H9 (cell line): ENCODE results near the gene GAPDH. TPM values are rescaled to one million over a fixed set of nuclear protein-coding genes. Genes with fewer than 3 reads are reported as not detected.
A peak's percentile ranks its signal among the peaks of the same experiment; 100 is the strongest.

Experiments
- DNase-seq: peaks from one replicate; pipeline ENCODE4 v3.0.0-alpha.2; 2017
- H2AFZ ChIP-seq: one replicate; pipeline ENCODE4 v1.6.1; 2013; ENCODE audit warnings: mild to moderate bottlenecking, low read length, control low read depth, moderate library complexity
- H2AK5ac ChIP-seq: 2 replicates; pipeline ENCODE4 v1.6.1; 2013; ENCODE audit warnings: low read length, control low read depth, mixed read lengths; ENCODE audit not compliant: insufficient read length
- H2BK120ac ChIP-seq: one replicate; pipeline ENCODE4 v1.6.1; 2013; ENCODE audit warnings: low read depth, mild to moderate bottlenecking, low read length, control low read depth, inconsistent platforms; ENCODE audit not compliant: poor library complexity, severe bottlenecking
- H2BK12ac ChIP-seq: 2 replicates; pipeline ENCODE4 v1.6.1; 2013; ENCODE audit warnings: low read length, control low read depth, mixed read lengths, low read depth; ENCODE audit not compliant: insufficient read length
- H2BK15ac ChIP-seq: 2 replicates; pipeline ENCODE4 v1.6.1; 2013; ENCODE audit warnings: low read depth, low read length, control low read depth
- H2BK20ac ChIP-seq: one replicate; pipeline ENCODE4 v1.6.1; 2013; ENCODE audit warnings: low read depth, mild to moderate bottlenecking, low read length, control low read depth, inconsistent platforms; ENCODE audit not compliant: poor library complexity, severe bottlenecking
- H2BK5ac ChIP-seq: 2 replicates; pipeline ENCODE4 v1.6.1; 2013; ENCODE audit warnings: low read length, control low read depth, mixed read lengths; ENCODE audit not compliant: insufficient read length
- H3K14ac ChIP-seq: 2 replicates; pipeline ENCODE4 v1.6.1; 2013; ENCODE audit warnings: low read length, control low read depth; ENCODE audit not compliant: insufficient read depth
- H3K18ac ChIP-seq: 2 replicates; pipeline ENCODE4 v1.6.1; 2013; ENCODE audit warnings: low read depth, mild to moderate bottlenecking, mixed read lengths, low read length, control low read depth; ENCODE audit not compliant: insufficient read length
- H3K23ac ChIP-seq: 2 replicates; pipeline ENCODE4 v1.6.1; 2013; ENCODE audit warnings: low read length, control low read depth, mixed read lengths, low read depth; ENCODE audit not compliant: insufficient read length
- H3K23me2 ChIP-seq: 2 replicates; pipeline ENCODE4 v1.6.1; 2013; ENCODE audit warnings: low read depth, mild to moderate bottlenecking, mixed read lengths, low read length, control low read depth; ENCODE audit not compliant: insufficient read length, poor library complexity, severe bottlenecking
- H3K27ac ChIP-seq: 2 replicates; pipeline ENCODE4 v1.5.1; 2013; ENCODE audit warnings: low read length, control low read depth, mixed read lengths, low read depth; ENCODE audit not compliant: insufficient read length
- H3K27me3 ChIP-seq: 2 replicates; pipeline ENCODE4 v1.6.1; 2013; ENCODE audit warnings: low read length, control low read depth, inconsistent platforms; ENCODE audit not compliant: insufficient read depth
- H3K4ac ChIP-seq: 2 replicates; pipeline ENCODE4 v1.6.1; 2013; ENCODE audit warnings: low read depth, mild to moderate bottlenecking, control low read depth, inconsistent platforms, low read length, moderate library complexity
- H3K4me1 ChIP-seq: 2 replicates; pipeline ENCODE4 v1.6.1; 2013; ENCODE audit warnings: low read length, control low read depth, inconsistent platforms; ENCODE audit not compliant: insufficient read depth
- H3K4me2 ChIP-seq: 2 replicates; pipeline ENCODE4 v1.6.1; 2013; ENCODE audit warnings: low read length, control low read depth, mixed read lengths; ENCODE audit not compliant: insufficient read length, insufficient read depth
- H3K56ac ChIP-seq: 2 replicates; pipeline ENCODE4 v1.6.1; 2013; ENCODE audit warnings: low read depth, mild to moderate bottlenecking, mixed read lengths, low read length, control low read depth; ENCODE audit not compliant: insufficient read length
- H3K79me1 ChIP-seq: 2 replicates; pipeline ENCODE4 v1.6.1; 2013; ENCODE audit warnings: low read depth, mild to moderate bottlenecking, moderate library complexity, low read length, control low read depth, inconsistent platforms; ENCODE audit not compliant: insufficient read depth, poor library complexity, severe bottlenecking
- H3K79me2 ChIP-seq: 2 replicates; pipeline ENCODE4 v1.6.1; 2013; ENCODE audit warnings: low read length, control low read depth, inconsistent platforms; ENCODE audit not compliant: insufficient read depth
- H3K9ac ChIP-seq: 2 replicates; pipeline ENCODE4 v1.6.1; 2013; ENCODE audit warnings: low read length, control low read depth, mixed read lengths; ENCODE audit not compliant: insufficient read length; ENCODE audit errors: extremely low read depth
- H3K9me3 ChIP-seq: one replicate; pipeline ENCODE4 v1.6.1; 2013; ENCODE audit warnings: low read depth, low read length, inconsistent platforms; ENCODE audit not compliant: control insufficient read depth
- H3T11ph ChIP-seq: one replicate; pipeline ENCODE4 v1.6.1; 2013; ENCODE audit warnings: mild to moderate bottlenecking, low read length, control low read depth, inconsistent platforms
- H4K20me1 ChIP-seq: one replicate; pipeline ENCODE4 v1.6.1; 2013; ENCODE audit not compliant: control insufficient read depth, insufficient read length, insufficient read depth
- H4K5ac ChIP-seq: 2 replicates; pipeline ENCODE4 v1.6.1; 2013; ENCODE audit warnings: low read depth, mild to moderate bottlenecking, mixed read lengths, low read length, control low read depth; ENCODE audit not compliant: insufficient read length
- H4K8ac ChIP-seq: replicated peaks from 2 replicates; pipeline ENCODE4 v1.6.1; 2013; ENCODE audit warnings: low read length, control low read depth, mixed read lengths, low read depth; ENCODE audit not compliant: insufficient read length
- H4K91ac ChIP-seq: 2 replicates; pipeline ENCODE4 v1.6.1; 2013; ENCODE audit warnings: low read depth, mild to moderate bottlenecking, moderate library complexity, mixed read lengths, low read length, control low read depth; ENCODE audit not compliant: insufficient read length
- H3K27ac Mint-ChIP-seq, 3 experiments: 2 replicates in 2 of 3; 3 replicates in 1 of 3; pipeline ENCODE4 v1.8.0; 2020 to 2021; ENCODE audit warnings: mixed read lengths in 3 of 3, mild to moderate bottlenecking in 1 of 3, moderate library complexity in 1 of 3
- H3K27me3 Mint-ChIP-seq: 2 replicates; pipeline ENCODE4 v1.8.0; 2021; ENCODE audit warnings: low read depth, mild to moderate bottlenecking, moderate library complexity, mixed read lengths
- H3K36me3 Mint-ChIP-seq, 3 experiments: 2 replicates in 2 of 3; 3 replicates in 1 of 3; pipeline ENCODE4 v1.8.0; 2020 to 2021; ENCODE audit warnings: low read depth in 3 of 3, mixed read lengths in 3 of 3; ENCODE audit not compliant: insufficient read depth in 1 of 3
- H3K4me1 Mint-ChIP-seq, 2 experiments: 2 replicates each; pipeline ENCODE4 v1.8.0; 2020; ENCODE audit warnings: mixed read lengths in 2 of 2
- H3K4me3 Mint-ChIP-seq, 2 experiments: 2 replicates in 1 of 2; 3 replicates in 1 of 2; pipeline ENCODE4 v1.8.0; 2020 to 2021; ENCODE audit warnings: mild to moderate bottlenecking in 2 of 2, mixed read lengths in 2 of 2, moderate library complexity in 1 of 2
- H3K9me3 Mint-ChIP-seq, 2 experiments: 2 replicates in 1 of 2; 3 replicates in 1 of 2; pipeline ENCODE4 v1.8.0; 2020; ENCODE audit warnings: mild to moderate bottlenecking in 2 of 2, mixed read lengths in 2 of 2, moderate library complexity in 1 of 2
- CTCF ChIP-seq: fragments of 200-600 bp; sonication (generic); conservative IDR thresholded peaks from 3 replicates; pipeline ENCODE4 v1.8.0; 2021; ENCODE audit warnings: antibody characterized with exemption, mild to moderate bottlenecking
- WGBS: extraction: QIAGEN DNeasy Blood & Tissue Kit; methylation state at CpG from one replicate; pipeline ENCODE4 v1.1.7; 2013; ENCODE audit warnings: missing lambda C conversion rate, low lambda C conversion rate, mixed read lengths; ENCODE audit not compliant: insufficient read length; ENCODE audit errors: extremely low coverage; 5-methylcytosine and 5-hydroxymethylcytosine counted together
- total RNA-seq: library from RNA; stranded (reverse); gene quantifications from 2 replicates; pipeline ENCODE4 v1.2.1, GENCODE V29; 2021

The GAPDH gene
- total RNA-seq, 1 experiment from 2014 or later: 4,581 TPM

GRCh38 chr12:6508087-6508486 lies 26.2 kb upstream of the GAPDH start:
- H3K79me1 ChIP-seq: peaks cover 12% of the 10 kb centered on the region
- no peak overlapping the region for H2BK12ac ChIP-seq
- peaks cover 35 to 63% (median 58%) of the 10 kb centered on the region in 3 experiments; a peak in 6 of 7 replicates for H3K36me3 Mint-ChIP-seq
- H3K4me2 ChIP-seq: no peak overlapping the region
- no peak overlapping the region for H3T11ph ChIP-seq
- WGBS: no CpG with 5 or more reads among the region's 7 CpGs
- H3K56ac ChIP-seq: no peak overlapping the region
- no peak overlapping the region for H3K23ac ChIP-seq
- no peaks in the 10 kb centered on the region for H3K9me3 ChIP-seq
- H3K27ac Mint-ChIP-seq: peak overlapping the region in 2 of 3 experiments; percentile 19 to 78; a peak in 4 of 7 replicates
- no peak overlapping the region for H2AK5ac ChIP-seq
- H3K4me1 ChIP-seq: peaks cover 2% of the 10 kb centered on the region; the same call in 1 of the 2 replicates
- H3K79me2 ChIP-seq: peaks cover 2% of the 10 kb centered on the region; the same call in 1 of the 2 replicates
- H3K4me1 Mint-ChIP-seq: peaks cover 8 to 10% of the 10 kb centered on the region in 2 experiments
- H3K14ac ChIP-seq: no peak overlapping the region
- H2BK5ac ChIP-seq: no peak overlapping the region
- peak overlapping the region; percentile 33 for H3K18ac ChIP-seq
- H4K8ac ChIP-seq: no peak overlapping the region
- H4K20me1 ChIP-seq: no peaks in the 10 kb centered on the region
- H3K27ac ChIP-seq: no peak overlapping the region
- no peaks in the 10 kb centered on the region for H3K27me3 ChIP-seq
- TF ChIP-seq CTCF: no peak
- no peak overlapping the region for H4K91ac ChIP-seq
- H3K27me3 Mint-ChIP-seq: no peaks in the 10 kb centered on the region
- H2BK20ac ChIP-seq: peak overlapping the region; percentile 78
- no peak for DNase-seq
- no peak overlapping the region for H3K4me3 Mint-ChIP-seq
- no peaks in the 10 kb centered on the region for H3K23me2 ChIP-seq
- no peak overlapping the region for H2AFZ ChIP-seq
- H3K4ac ChIP-seq: no peak overlapping the region; the same call in 1 of the 2 replicates
- no peaks in the 10 kb centered on the region for H3K9me3 Mint-ChIP-seq
- H2BK15ac ChIP-seq: no peak overlapping the region
- no peak overlapping the region for H3K9ac ChIP-seq
- H2BK120ac ChIP-seq: peak overlapping the region; percentile 67
- H4K5ac ChIP-seq: no peak overlapping the region
